Loucy (cell line): ENCODE measurements around the gene PIP5K1C.

ENCODE experiments used
- H2AFZ ChIP-seq: fragments of 200-600 bp; sonication (generic); 2 replicates; pipeline ENCODE4 v1.6.0; 2016; ENCODE audit warnings: antibody characterized with exemption, mild to moderate bottlenecking, low read length, moderate library complexity
- H3F3A ChIP-seq: fragments of 200-600 bp; 2 replicates; pipeline ENCODE4 v1.6.0; 2016; ENCODE audit warnings: antibody characterized with exemption, low read depth, mild to moderate bottlenecking
- H3K27me3 ChIP-seq: fragments of 200-600 bp; sonication (generic); 2 replicates; pipeline ENCODE4 v1.6.1; 2014; ENCODE audit warnings: low read length, mild to moderate bottlenecking; ENCODE audit not compliant: insufficient read depth, poor library complexity, severe bottlenecking
- H3K36me3 ChIP-seq: fragments of 200-600 bp; sonication (generic); 2 replicates; pipeline ENCODE4 v1.6.1; 2016; ENCODE audit warnings: low read length; ENCODE audit not compliant: insufficient read depth
- H3K4me1 ChIP-seq: fragments of 200-600 bp; sonication (generic); 2 replicates; pipeline ENCODE4 v1.5.1; 2014; ENCODE audit warnings: low read length, mild to moderate bottlenecking; ENCODE audit not compliant: insufficient read depth, poor library complexity, severe bottlenecking
- H3K4me2 ChIP-seq: fragments of 200-600 bp; sonication (generic); 2 replicates; pipeline ENCODE4 v1.6.0; 2014; ENCODE audit warnings: antibody characterized with exemption, low read length, low read depth, mild to moderate bottlenecking; ENCODE audit not compliant: poor library complexity, severe bottlenecking
- H3K4me3 ChIP-seq: fragments of 200-600 bp; sonication (generic); 2 replicates; pipeline ENCODE4 v1.5.1; 2014; ENCODE audit warnings: low read length, mild to moderate bottlenecking, mixed read lengths; ENCODE audit not compliant: poor library complexity, severe bottlenecking
- H3K79me2 ChIP-seq: fragments of 200-600 bp; sonication (generic); 2 replicates; pipeline ENCODE4 v1.6.1; 2014; ENCODE audit warnings: low read length; ENCODE audit not compliant: insufficient read depth
- H3K9ac ChIP-seq: fragments of 200-600 bp; sonication (generic); 2 replicates; pipeline ENCODE4 v1.6.0; 2014; ENCODE audit warnings: mild to moderate bottlenecking, low read depth, low read length, moderate library complexity; ENCODE audit not compliant: poor library complexity, severe bottlenecking
- H3K9me2 ChIP-seq: fragments of 200-600 bp; sonication (generic); replicated peaks from 2 replicates; pipeline ENCODE4 v1.6.1; 2016; ENCODE audit warnings: low read depth, low read length, mixed read lengths
- H3K9me3 ChIP-seq: fragments of 200-600 bp; sonication (generic); 2 replicates; pipeline ENCODE4 v1.6.1; 2014; ENCODE audit warnings: mild to moderate bottlenecking, antibody characterized with exemption, low read length, low read depth; ENCODE audit not compliant: insufficient read depth
- H4K20me1 ChIP-seq: fragments of 200-600 bp; sonication (generic); 2 replicates; pipeline ENCODE4 v1.6.0; 2014; ENCODE audit warnings: antibody characterized with exemption, low read length, mild to moderate bottlenecking; ENCODE audit not compliant: insufficient read depth, poor library complexity, severe bottlenecking
- EZH2phosphoT487 ChIP-seq: fragments of 200-600 bp; IDR thresholded peaks from 2 replicates; pipeline ENCODE4 v1.6.1; 2018; ENCODE audit warnings: antibody characterized with exemption, mild to moderate bottlenecking, moderate library complexity, borderline replicate concordance
- TF ChIP-seq, protein P1 (sequence below): fragments of 200-600 bp; sonication (generic); conservative IDR thresholded peaks from 2 replicates; pipeline ENCODE4 v1.5.1; 2014; ENCODE audit warnings: mild to moderate bottlenecking, antibody characterized with exemption, low read length

PIP5K1C gene

DNA sequence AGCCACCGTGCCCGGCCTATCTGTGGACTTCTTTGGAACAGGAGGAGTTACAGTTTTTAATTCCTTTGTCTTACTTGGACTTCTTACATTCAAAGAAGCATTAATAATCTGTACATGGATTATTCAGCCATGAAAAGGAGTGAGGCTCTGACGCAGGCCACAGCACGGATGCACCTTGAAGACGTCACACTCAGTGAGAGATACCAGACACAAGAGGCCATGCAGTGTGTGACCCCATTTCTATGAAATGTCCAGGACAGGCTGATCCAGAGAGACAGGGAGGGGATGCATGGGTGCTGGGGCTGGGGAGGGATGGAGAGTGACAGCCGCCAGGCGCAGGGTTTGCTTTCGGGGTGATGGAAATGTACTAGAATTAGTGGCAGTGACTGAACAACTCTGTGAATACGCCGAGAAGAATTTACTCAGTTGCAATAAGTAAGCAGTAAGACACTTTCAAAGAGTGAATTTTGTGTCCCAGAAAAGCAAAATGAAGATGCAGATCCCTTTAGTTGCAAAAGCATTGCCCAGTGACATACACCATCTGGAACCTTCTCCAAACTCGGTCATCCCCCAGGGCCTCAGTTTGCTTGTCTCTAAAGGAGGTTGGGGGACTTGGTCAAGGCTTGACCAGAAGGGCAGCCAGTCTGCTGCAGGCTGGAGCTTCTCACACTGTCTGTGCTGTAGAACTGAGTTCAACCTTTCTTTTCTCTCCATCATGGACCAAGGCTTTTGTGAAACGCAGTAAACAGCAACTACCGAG, 25.3 kb downstream of the PIP5K1C start:
- TF ChIP-seq, protein P1, sequence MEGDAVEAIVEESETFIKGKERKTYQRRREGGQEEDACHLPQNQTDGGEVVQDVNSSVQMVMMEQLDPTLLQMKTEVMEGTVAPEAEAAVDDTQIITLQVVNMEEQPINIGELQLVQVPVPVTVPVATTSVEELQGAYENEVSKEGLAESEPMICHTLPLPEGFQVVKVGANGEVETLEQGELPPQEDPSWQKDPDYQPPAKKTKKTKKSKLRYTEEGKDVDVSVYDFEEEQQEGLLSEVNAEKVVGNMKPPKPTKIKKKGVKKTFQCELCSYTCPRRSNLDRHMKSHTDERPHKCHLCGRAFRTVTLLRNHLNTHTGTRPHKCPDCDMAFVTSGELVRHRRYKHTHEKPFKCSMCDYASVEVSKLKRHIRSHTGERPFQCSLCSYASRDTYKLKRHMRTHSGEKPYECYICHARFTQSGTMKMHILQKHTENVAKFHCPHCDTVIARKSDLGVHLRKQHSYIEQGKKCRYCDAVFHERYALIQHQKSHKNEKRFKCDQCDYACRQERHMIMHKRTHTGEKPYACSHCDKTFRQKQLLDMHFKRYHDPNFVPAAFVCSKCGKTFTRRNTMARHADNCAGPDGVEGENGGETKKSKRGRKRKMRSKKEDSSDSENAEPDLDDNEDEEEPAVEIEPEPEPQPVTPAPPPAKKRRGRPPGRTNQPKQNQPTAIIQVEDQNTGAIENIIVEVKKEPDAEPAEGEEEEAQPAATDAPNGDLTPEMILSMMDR, result no peak
- no peak for TF ChIP-seq EZH2phosphoT487
- no peaks in the 10 kb centered on the region for H3K9me3 ChIP-seq
- no peak overlapping the region for H3K4me2 ChIP-seq
- no peaks in the 10 kb centered on the region for H4K20me1 ChIP-seq
- H3K4me3 ChIP-seq, result no peak overlapping the region
- H3F3A ChIP-seq, result no peaks in the 10 kb centered on the region
- H3K79me2 ChIP-seq, result no peaks in the 10 kb centered on the region
- H3K4me1 ChIP-seq, result no peaks in the 10 kb centered on the region
- H3K36me3 ChIP-seq, result no peaks in the 10 kb centered on the region
- no peak overlapping the region for H3K9ac ChIP-seq
- no peak overlapping the region for H2AFZ ChIP-seq
- H3K9me2 ChIP-seq, result no peaks in the 10 kb centered on the region
- no peaks in the 10 kb centered on the region for H3K27me3 ChIP-seq

DNA sequence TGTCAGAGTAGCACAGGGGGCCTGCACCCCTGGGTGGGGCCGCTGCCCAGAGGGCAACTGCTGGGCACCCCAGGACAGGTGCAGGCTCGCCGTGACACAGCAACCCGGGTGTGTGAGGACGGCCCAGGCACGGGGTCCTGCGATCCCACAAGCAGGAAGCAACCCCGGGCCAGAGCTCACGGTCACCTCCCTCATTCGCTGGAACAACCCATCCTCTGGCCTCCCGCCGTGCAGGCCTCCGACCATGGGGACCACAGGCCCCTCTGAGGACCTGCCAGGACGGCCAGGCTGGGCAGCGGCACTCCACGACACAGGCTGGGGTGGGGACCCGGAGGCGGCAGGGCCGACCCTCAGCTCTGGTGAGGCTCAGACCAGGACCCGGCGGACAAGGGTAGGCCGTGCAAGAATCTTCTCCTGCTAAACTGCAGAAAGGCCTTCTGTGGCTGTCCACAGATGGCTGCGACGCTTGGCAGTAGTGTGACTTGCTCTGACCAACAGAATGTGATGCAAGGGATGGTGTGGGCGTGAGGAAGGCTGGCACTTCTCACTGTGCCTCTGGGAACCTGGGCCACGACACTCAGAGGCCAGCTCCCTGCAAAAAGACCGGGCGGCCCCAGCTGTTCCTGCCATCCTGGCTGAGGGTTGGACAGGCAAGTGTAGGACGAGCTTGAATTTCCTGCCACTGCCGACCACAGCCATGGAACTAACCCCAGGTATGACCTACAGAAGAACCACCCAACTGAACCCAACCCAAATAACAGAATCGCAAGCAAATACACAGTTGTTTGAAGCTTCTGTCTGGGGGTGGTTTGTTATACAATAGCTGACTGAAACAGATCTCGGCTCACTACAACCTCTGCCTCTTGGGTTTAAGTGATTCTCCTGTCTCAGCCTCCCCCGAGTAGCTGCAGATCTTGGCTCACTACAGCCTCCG, 26.5 kb downstream of the PIP5K1C start:
- H3K79me2 ChIP-seq, result no peaks in the 10 kb centered on the region
- H3K9ac ChIP-seq, result no peak overlapping the region
- TF ChIP-seq EZH2phosphoT487, result no peak
- TF ChIP-seq, protein P1, result no peak

DNA sequence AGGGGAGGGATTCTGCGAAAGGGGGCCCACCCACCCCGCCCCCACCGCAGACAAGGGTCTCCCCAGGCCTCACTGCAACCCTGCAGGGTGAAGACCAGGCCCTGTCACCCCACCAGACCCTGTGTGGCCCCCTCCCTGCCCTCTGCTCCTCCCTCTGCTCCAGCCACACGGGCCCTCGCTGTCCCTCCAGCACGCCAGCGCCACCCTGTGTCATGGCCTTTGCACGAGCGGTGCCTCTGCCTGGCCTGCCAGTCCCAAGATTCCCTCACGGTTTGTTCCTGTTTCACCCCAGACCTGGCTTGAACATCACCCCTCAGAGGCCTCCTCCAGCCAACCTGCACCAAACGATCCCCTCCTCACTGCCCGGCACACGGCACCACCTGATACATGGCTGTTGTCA, 27.3 kb downstream of the PIP5K1C start:
- TF ChIP-seq, protein P1, result no peak
- no peak for TF ChIP-seq EZH2phosphoT487
- H3K36me3 ChIP-seq, result no peaks in the 10 kb centered on the region
- no peaks in the 10 kb centered on the region for H3F3A ChIP-seq
- H3K9ac ChIP-seq, result no peak overlapping the region
- H3K4me3 ChIP-seq, result no peak overlapping the region
- H4K20me1 ChIP-seq, result no peaks in the 10 kb centered on the region
- no peaks in the 10 kb centered on the region for H3K9me2 ChIP-seq
- H3K27me3 ChIP-seq, result no peaks in the 10 kb centered on the region
- H3K4me2 ChIP-seq, result no peak overlapping the region
- no peak overlapping the region for H2AFZ ChIP-seq
- H3K9me3 ChIP-seq, result no peaks in the 10 kb centered on the region
- H3K79me2 ChIP-seq, result no peaks in the 10 kb centered on the region
- no peaks in the 10 kb centered on the region for H3K4me1 ChIP-seq

More for the DNA sequence above, 26.5 kb downstream of the PIP5K1C start:
- H3K27me3 ChIP-seq, result no peaks in the 10 kb centered on the region
- no peaks in the 10 kb centered on the region for H3F3A ChIP-seq
- no peaks in the 10 kb centered on the region for H3K36me3 ChIP-seq
- H3K9me2 ChIP-seq, result no peaks in the 10 kb centered on the region
- no peak overlapping the region for H3K4me2 ChIP-seq
- H4K20me1 ChIP-seq, result no peaks in the 10 kb centered on the region
- H2AFZ ChIP-seq, result no peak overlapping the region
- no peaks in the 10 kb centered on the region for H3K9me3 ChIP-seq
- no peak overlapping the region for H3K4me3 ChIP-seq
- H3K4me1 ChIP-seq, result no peaks in the 10 kb centered on the region
